Measurements from ENCODE around the gene FADS2. TPM values are rescaled to one million over a fixed set of nuclear protein-coding genes. Genes with fewer than 3 reads are reported as not detected.

FADS2 gene
- total and polyA plus RNA-seq, 2 of the 13 experiments (the other 11 are each of a cell fraction or from before 2014, with no cell fraction given): 90.1 to 124 TPM

DNA sequence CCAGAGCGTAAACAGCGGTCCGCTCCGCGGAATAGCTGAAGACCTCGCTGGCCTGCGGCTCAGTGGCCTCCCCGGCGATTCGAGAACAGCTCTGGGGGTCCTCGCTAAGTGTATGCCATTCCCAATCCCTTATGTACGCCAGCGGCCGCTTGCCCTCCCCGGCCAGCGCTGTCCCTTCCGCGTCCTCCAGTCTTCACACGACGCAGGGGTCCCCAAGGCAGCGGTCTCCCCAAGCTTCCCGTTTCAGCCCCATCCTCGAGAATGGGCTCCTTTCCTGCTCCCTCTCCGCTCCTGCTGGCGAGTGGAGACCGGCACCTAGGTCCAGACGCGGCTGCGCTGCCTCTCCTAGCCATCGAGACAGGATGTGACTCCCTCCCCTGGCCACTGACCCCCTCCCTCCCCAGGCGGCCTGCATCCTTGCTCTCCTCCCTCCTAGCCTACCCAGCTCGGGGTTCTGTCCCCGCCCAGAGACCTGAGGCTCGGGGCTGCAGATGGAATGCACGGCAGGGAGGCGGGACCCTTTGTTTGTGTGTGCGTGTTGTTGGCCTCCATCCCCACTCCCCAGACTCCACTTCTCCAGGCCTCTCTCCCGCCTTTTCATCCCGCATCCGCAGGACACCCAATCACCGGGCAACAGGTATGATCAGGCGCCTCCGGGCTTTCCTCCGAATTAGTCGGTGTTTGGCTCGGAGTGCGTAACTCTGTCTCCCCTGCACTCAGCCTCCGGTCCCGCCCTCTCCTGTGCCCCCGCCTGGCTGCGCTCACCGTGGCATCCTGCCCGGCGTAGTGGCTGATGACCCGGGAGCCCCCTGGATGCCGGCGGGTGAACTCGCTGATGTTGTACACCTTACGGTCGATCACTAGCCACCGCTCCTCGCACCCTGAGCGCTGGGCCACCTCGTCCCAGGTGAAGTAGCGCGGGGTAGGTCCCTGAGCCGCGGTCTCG, 12.0 kb upstream of the FADS2 start (continued):
- peak; percentile 23; the same call in 1 of the 2 replicates for TF ChIP-seq NAIF1 (CRISPR knock-in tag; IDR thresholded peaks at IDR 0.05; ENCODE audit: borderline replicate concordance)
- TF ChIP-seq HOXA9 (CRISPR knock-in tag; IDR thresholded peaks at IDR 0.05; ENCODE audit: borderline replicate concordance): 0 out of 2 replicates have a peak, but pooled peaks have one; percentile 46
- no peak for TF ChIP-seq ZFAT (CRISPR knock-in tag; conservative IDR thresholded peaks at IDR 0.05)
- no peak for TF ChIP-seq PHF5A (CRISPR knock-in tag; IDR thresholded peaks at IDR 0.05; ENCODE audit: low read depth, unreplicated experiment)
- no peak for TF ChIP-seq ZKSCAN1 (IDR thresholded peaks at IDR 0.05; ENCODE audit: low read length)
- TF ChIP-seq, protein P1, sequence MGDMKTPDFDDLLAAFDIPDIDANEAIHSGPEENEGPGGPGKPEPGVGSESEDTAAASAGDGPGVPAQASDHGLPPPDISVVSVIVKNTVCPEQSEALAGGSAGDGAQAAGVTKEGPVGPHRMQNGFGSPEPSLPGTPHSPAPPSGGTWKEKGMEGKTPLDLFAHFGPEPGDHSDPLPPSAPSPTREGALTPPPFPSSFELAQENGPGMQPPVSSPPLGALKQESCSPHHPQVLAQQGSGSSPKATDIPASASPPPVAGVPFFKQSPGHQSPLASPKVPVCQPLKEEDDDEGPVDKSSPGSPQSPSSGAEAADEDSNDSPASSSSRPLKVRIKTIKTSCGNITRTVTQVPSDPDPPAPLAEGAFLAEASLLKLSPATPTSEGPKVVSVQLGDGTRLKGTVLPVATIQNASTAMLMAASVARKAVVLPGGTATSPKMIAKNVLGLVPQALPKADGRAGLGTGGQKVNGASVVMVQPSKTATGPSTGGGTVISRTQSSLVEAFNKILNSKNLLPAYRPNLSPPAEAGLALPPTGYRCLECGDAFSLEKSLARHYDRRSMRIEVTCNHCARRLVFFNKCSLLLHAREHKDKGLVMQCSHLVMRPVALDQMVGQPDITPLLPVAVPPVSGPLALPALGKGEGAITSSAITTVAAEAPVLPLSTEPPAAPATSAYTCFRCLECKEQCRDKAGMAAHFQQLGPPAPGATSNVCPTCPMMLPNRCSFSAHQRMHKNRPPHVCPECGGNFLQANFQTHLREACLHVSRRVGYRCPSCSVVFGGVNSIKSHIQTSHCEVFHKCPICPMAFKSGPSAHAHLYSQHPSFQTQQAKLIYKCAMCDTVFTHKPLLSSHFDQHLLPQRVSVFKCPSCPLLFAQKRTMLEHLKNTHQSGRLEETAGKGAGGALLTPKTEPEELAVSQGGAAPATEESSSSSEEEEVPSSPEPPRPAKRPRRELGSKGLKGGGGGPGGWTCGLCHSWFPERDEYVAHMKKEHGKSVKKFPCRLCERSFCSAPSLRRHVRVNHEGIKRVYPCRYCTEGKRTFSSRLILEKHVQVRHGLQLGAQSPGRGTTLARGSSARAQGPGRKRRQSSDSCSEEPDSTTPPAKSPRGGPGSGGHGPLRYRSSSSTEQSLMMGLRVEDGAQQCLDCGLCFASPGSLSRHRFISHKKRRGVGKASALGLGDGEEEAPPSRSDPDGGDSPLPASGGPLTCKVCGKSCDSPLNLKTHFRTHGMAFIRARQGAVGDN (CRISPR knock-in tag; IDR thresholded peaks at IDR 0.05): no peak
- TF ChIP-seq SIN3B (IDR thresholded peaks at IDR 0.05; ENCODE audit: low read length): no peak
- TF ChIP-seq, protein P2, sequence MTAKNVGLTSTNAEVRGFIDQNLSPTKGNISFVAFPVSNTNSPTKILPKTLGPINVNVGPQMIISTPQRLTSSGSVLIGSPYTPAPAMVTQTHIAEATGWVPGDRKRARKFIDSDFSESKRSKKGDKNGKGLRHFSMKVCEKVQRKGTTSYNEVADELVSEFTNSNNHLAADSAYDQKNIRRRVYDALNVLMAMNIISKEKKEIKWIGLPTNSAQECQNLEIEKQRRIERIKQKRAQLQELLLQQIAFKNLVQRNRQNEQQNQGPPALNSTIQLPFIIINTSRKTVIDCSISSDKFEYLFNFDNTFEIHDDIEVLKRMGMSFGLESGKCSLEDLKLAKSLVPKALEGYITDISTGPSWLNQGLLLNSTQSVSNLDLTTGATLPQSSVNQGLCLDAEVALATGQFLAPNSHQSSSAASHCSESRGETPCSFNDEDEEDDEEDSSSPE (CRISPR knock-in tag; IDR thresholded peaks at IDR 0.05): no peak
- no peak for TF ChIP-seq SAFB2 (CRISPR knock-in tag; IDR thresholded peaks at IDR 0.05; ENCODE audit: borderline replicate concordance, low read depth)
- TF ChIP-seq ZNF263 (CRISPR knock-in tag; IDR thresholded peaks at IDR 0.05): 0 out of 2 replicates have a peak, but pooled peaks have one; percentile 8
- peak; percentile 37; the same call in 1 of the 2 replicates for TF ChIP-seq IRX3 (CRISPR knock-in tag; IDR thresholded peaks at IDR 0.05; ENCODE audit: borderline replicate concordance, low read depth)
- TF ChIP-seq ZNF224 (CRISPR knock-in tag; IDR thresholded peaks at IDR 0.05): no peak
- TF ChIP-seq ATF7-NPFF (CRISPR knock-in tag; IDR thresholded peaks at IDR 0.05; ENCODE audit: low read depth): no peak
- no peak; the same call in 1 of the 2 replicates for TF ChIP-seq STAT5B (CRISPR knock-in tag; IDR thresholded peaks at IDR 0.05)
- no peak for TF ChIP-seq SNRNP70 (IDR thresholded peaks at IDR 0.05; ENCODE audit: low read depth, low read length)
- TF ChIP-seq, protein P3, sequence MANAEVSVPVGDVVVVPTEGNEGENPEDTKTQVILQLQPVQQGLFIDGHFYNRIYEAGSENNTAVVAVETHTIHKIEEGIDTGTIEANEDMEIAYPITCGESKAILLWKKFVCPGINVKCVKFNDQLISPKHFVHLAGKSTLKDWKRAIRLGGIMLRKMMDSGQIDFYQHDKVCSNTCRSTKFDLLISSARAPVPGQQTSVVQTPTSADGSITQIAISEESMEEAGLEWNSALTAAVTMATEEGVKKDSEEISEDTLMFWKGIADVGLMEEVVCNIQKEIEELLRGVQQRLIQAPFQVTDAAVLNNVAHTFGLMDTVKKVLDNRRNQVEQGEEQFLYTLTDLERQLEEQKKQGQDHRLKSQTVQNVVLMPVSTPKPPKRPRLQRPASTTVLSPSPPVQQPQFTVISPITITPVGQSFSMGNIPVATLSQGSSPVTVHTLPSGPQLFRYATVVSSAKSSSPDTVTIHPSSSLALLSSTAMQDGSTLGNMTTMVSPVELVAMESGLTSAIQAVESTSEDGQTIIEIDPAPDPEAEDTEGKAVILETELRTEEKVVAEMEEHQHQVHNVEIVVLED (CRISPR knock-in tag; IDR thresholded peaks at IDR 0.05; ENCODE audit: borderline replicate concordance): no peak
- TF ChIP-seq, protein P4, sequence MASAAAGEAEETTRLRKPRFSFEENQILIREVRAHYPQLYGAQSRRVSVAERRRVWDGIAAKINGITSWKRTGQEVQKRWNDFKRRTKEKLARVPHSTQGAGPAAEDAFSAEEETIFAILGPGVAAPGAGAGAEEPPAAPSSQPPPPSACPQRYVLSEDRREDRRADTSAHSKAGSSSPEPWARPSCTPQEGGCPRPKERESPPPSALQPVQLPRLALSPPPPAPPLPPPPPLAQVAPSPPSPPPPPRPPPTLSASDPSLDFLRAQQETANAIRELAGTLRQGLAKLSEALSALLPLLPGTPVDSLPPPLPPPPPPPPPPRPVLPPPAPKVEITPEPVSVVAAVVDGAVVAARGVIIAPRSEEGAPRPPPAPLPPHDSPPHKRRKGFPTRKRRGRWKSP (CRISPR knock-in tag; IDR thresholded peaks at IDR 0.05): 0 out of 2 replicates have a peak, but pooled peaks have one; percentile 2
- no peak for TF ChIP-seq ZNF891 (CRISPR knock-in tag; IDR thresholded peaks at IDR 0.05)
- TF ChIP-seq FOSL1 (CRISPR knock-in tag; IDR thresholded peaks at IDR 0.05; ENCODE audit: borderline replicate concordance): no peak
- TF ChIP-seq ZNF44 (CRISPR knock-in tag; IDR thresholded peaks at IDR 0.05): no peak
- no peak for TF ChIP-seq ZNF501 (CRISPR knock-in tag; IDR thresholded peaks at IDR 0.05)

Data from HepG2 (cell line).